HL-60 (cell line): ENCODE measurements around the gene HNRNPA2B1.

Experiments used
- DNase-seq, 2 experiments: peaks; one replicate each; pipeline ENCODE4 v3.0.0-alpha.2; 2010 to 2020; ENCODE audit warnings: low read depth in 1 of 2, low spot score in 1 of 2
- H3K27ac ChIP-seq: fragments of 250-450 bp; sonication (Bioruptor Pico); replicated peaks from 2 replicates; pipeline ENCODE4 v1.5.1; 2020; ENCODE audit warnings: mild to moderate bottlenecking, moderate library complexity
- H3K27me3 ChIP-seq: fragments of 250-450 bp; sonication (Bioruptor Pico); 2 replicates; pipeline ENCODE4 v1.5.1; 2021; ENCODE audit warnings: mild to moderate bottlenecking, moderate library complexity; ENCODE audit not compliant: insufficient read depth, poor library complexity, severe bottlenecking
- H3K4me3 ChIP-seq: replicated peaks from 2 replicates; pipeline ENCODE4 v1.5.1; 2011; ENCODE audit warnings: mild to moderate bottlenecking, control low read depth, low read length; ENCODE audit not compliant: insufficient read depth
- GABPA ChIP-seq: IDR thresholded peaks from 2 replicates; pipeline ENCODE4 v1.6.1; 2012; ENCODE audit warnings: low read depth

HNRNPA2B1 gene

GRCh38 chr7:26140380-26140779 is 60.2 kb downstream of the HNRNPA2B1 start:
- Histone ChIP-seq H3K27ac (no peak overlapping the region), H3K4me3 (no peak overlapping the region), H3K27me3 (no peaks in the 10 kb centered on the region)
- no peak for DNase-seq
- TF ChIP-seq GABPA: no peak
